Measurements from ENCODE around the gene WDR20. TPM values are rescaled to one million over a fixed set of nuclear protein-coding genes. Genes with fewer than 3 reads are reported as not detected.

The WDR20 gene
- total RNA-seq, 1 experiment from 2014 or later, result 11.2 TPM

- Histone ChIP-seq H3K4me3 (no peak overlapping the region), H3K27me3 (no peaks in the 10 kb centered on the region), H3K36me3 (no peaks in the 10 kb centered on the region; the same call in none of the 2 replicates), H3K9me3 (no peaks in the 10 kb centered on the region)
- DNase-seq, result no peak
Observed at GRCh38 chr14:102201353-102201738, 61.6 kb downstream of the WDR20 start.

- DNase-seq, result no peak
- Histone ChIP-seq H3K27me3 (no peaks in the 10 kb centered on the region), H3K9me3 (no peaks in the 10 kb centered on the region), H3K36me3 (no peaks in the 10 kb centered on the region; the same call in none of the 2 replicates), H3K4me3 (no peak overlapping the region)
Observed at GRCh38 chr14:102201776-102202175, 62.1 kb downstream of the WDR20 start.

- no peak overlapping the region for H3K4me3 ChIP-seq
- no peaks in the 10 kb centered on the region for H3K27me3 ChIP-seq
Observed at GRCh38 chr14:102202944-102203343, 63.2 kb downstream of the WDR20 start.

DNA sequence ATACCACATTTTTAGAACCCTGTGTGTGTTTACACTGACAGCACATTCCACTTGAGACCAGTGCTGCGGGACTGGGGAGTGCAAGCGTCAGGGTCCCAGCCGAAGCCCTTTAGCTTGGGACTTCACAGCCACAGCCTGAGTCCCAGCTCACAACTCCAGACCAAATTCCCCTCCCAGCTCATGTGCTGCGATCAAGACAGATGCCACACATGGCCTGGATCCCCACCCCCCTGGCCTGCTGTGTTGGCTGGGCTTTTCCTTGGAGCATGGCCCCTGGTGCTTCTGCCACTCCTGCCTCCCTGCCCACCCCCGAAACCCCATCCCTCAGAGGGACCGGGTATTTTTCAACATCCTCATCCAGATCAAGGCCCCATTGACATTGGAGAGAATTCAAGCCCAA, 63.7 kb downstream of the WDR20 start:
- H3K27me3 ChIP-seq, result no peaks in the 10 kb centered on the region
- no peaks in the 10 kb centered on the region; the same call in 1 of the 2 replicates for H3K36me3 ChIP-seq
- H3K4me3 ChIP-seq, result no peak overlapping the region
- H3K9me3 ChIP-seq, result no peaks in the 10 kb centered on the region
- no peak for DNase-seq

More at GRCh38 chr14:102202944-102203343, 63.2 kb downstream of the WDR20 start:
- DNase-seq, result no peak
- Histone ChIP-seq H3K36me3 (no peaks in the 10 kb centered on the region; the same call in 1 of the 2 replicates), H3K9me3 (no peaks in the 10 kb centered on the region)

DNA sequence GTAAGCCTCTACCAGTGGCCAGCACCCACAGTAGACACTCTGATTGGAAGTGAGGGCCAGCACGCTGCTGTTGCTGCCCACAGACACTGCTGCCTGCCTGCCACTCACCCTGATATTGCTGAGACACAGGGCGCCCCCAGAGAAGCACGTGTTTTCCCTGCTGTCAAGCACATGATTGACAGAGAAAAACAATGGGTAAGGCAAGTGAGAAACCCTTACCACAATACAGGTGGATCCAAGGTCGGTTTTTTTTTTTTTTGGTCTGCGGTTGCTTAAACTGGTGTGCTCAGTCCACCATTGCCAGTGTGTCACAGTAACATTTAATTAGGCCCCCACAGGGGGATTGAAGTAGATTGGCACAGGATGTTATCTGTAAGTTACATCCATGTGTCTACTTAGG, 65.9 kb downstream of the WDR20 start:
- no peak overlapping the region for H3K4me3 ChIP-seq
- no peak for DNase-seq
- no peaks in the 10 kb centered on the region; the same call in 1 of the 2 replicates for H3K36me3 ChIP-seq
- H3K9me3 ChIP-seq, result no peaks in the 10 kb centered on the region
- no peaks in the 10 kb centered on the region for H3K27me3 ChIP-seq

DNA sequence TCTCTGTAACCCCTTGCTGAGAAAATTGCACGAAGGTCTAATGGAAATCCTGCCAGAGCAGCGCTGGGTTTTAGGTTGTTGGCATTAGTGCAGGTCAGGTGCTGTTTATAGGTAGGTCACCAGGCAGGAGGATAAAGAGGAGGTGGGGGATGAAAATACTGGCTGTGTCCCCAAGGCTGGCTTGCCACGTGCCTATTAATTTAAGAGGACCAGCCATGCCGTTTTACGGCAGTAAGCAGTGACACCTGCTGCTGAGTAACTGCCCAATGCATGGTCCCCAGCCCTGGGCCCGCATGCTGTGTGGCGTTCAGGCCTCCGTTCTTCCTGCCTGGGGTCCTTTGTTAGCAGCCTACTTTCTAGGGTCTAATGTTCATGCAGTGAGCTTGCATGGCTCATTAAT, 67.2 kb downstream of the WDR20 start:
- H3K9me3 ChIP-seq, result no peaks in the 10 kb centered on the region
- DNase-seq, result no peak
- no peak overlapping the region for H3K4me3 ChIP-seq
- H3K27me3 ChIP-seq, result no peaks in the 10 kb centered on the region
- no peaks in the 10 kb centered on the region; the same call in 1 of the 2 replicates for H3K36me3 ChIP-seq

DNA sequence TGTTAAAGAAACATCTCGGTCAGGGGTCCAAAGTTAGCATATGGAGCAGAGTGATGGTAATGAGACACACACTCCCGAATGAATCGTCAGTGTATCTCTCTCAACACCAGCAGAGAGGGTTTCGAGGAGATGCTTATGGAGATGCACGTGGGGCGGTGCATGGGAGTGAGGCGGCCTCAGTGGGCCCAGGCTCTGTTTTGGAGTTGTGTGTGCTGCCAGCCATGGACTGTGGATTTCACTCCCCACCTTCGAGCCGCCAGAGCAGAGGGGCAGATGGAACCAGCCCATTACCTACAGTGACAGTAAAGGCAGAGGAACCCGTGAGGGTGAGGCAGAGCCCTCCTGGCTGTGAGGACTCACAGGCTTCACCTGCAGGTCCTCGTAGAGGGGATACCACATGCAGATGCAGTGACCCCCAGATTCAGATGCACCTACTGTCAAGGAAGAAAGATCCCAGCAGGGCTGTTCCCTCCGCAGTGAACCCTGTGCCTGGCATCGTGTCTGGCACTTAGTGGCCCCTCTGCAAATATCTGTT, 68.2 kb downstream of the WDR20 start:
- H3K27me3 ChIP-seq, result no peaks in the 10 kb centered on the region
- H3K9me3 ChIP-seq, result no peaks in the 10 kb centered on the region
- H3K4me3 ChIP-seq, result no peak overlapping the region
- H3K36me3 ChIP-seq, result no peaks in the 10 kb centered on the region; the same call in 1 of the 2 replicates
- DNase-seq, result no peak

DNA sequence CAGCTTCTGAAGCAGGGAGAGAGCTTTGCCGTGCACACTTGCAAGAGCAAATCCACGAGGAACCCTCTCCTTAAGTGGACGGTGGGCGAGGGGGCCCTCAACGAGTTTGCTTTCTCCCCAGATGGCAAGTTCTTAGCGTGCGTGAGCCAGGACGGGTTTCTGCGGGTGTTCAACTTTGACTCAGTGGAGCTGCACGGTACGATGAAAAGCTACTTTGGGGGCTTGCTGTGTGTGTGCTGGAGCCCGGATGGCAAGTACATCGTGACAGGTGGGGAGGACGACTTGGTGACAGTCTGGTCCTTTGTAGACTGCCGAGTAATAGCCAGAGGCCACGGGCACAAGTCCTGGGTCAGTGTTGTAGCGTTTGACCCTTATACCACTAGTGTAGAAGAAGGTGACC, 69.0 kb downstream of the WDR20 start:
- H3K36me3 ChIP-seq, result no peaks in the 10 kb centered on the region; the same call in 1 of the 2 replicates
- H3K4me3 ChIP-seq, result no peak overlapping the region
- H3K9me3 ChIP-seq, result no peaks in the 10 kb centered on the region
- DNase-seq, result no peak
- no peaks in the 10 kb centered on the region for H3K27me3 ChIP-seq

GRCh38 chr14:102209224-102209966, 69.7 kb downstream of the WDR20 start:
- Histone ChIP-seq H3K4me3 (no peak overlapping the region), H3K27me3 (no peaks in the 10 kb centered on the region), H3K9me3 (no peaks in the 10 kb centered on the region), H3K36me3 (no peaks in the 10 kb centered on the region; the same call in 1 of the 2 replicates)
- no peak for DNase-seq

DNA sequence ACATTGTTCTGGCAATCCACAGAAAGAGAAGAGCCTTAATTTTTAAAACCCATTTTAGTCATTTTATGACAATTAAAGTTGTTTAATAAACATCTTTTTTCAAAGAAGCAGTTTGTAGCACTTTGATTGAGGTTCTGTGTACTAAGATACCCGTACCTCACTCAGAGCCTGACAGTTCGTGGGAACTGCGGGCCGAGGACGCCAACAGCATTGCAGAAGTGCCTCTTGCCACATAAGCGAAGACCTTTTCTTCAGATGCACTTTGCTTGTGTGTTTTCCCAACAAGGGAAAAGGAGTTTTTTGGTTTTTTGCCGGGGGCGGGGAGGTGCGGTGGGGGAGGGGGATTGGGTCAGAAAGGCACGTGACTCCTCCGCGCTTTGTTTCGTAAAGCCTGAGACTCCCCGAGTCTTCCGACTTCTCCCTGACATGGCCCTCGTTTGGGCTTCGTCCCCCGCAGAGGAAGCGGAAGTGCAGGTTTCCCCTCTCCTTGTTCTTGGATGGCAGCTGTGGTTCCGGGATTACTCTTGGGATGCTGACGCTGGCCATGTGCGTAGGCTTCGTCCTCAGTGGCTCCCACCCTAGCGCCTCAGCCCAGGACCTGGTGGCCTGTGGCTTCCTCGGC, 70.8 kb downstream of the WDR20 start:
- DNase-seq, result no peak
- H3K27me3 ChIP-seq, result no peaks in the 10 kb centered on the region
- H3K4me3 ChIP-seq, result no peak overlapping the region
- no peaks in the 10 kb centered on the region; the same call in 1 of the 2 replicates for H3K36me3 ChIP-seq
- no peaks in the 10 kb centered on the region for H3K9me3 ChIP-seq

- H3K27me3 ChIP-seq, result no peaks in the 10 kb centered on the region
- no peaks in the 10 kb centered on the region for H3K9me3 ChIP-seq
- no peaks in the 10 kb centered on the region; the same call in 1 of the 2 replicates for H3K36me3 ChIP-seq
- H3K4me3 ChIP-seq, result no peak overlapping the region
- no peak for DNase-seq
Observed at GRCh38 chr14:102211240-102211639, 71.5 kb downstream of the WDR20 start.

DNA sequence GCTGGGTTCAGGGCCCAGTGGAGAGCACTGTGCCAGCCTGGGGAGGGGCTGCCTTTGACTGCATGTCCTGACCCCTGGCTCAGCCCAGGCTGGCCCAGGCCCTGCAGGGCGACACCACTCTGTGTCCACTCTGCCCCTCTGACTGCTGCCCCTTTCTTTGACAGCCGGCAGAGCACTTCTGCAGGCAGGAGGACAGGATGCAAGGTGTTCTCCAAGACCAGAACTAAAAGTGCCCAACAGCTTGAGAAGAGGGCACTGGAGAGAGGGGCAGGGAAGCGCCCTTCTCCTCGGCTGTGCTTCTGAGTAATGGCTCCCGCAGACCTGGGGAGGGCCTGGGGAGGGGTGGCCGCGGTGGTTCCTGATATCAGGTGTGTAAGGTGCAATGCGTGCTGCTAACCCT, 72.7 kb downstream of the WDR20 start:
- no peaks in the 10 kb centered on the region; the same call in 1 of the 2 replicates for H3K36me3 ChIP-seq
- DNase-seq, result no peak
- no peaks in the 10 kb centered on the region for H3K27me3 ChIP-seq
- no peaks in the 10 kb centered on the region for H3K9me3 ChIP-seq
- no peak overlapping the region for H3K4me3 ChIP-seq

GRCh38 chr14:102212845-102213244, 73.1 kb downstream of the WDR20 start:
- Histone ChIP-seq H3K36me3 (no peaks in the 10 kb centered on the region; the same call in 1 of the 2 replicates), H3K9me3 (no peaks in the 10 kb centered on the region), H3K27me3 (no peaks in the 10 kb centered on the region), H3K4me3 (no peak overlapping the region)
- DNase-seq, result no peak

GRCh38 chr14:102213470-102213869, 73.8 kb downstream of the WDR20 start:
- DNase-seq, result no peak
- H3K4me3 ChIP-seq, result no peak overlapping the region
- no peaks in the 10 kb centered on the region for H3K9me3 ChIP-seq
- H3K27me3 ChIP-seq, result no peaks in the 10 kb centered on the region
- no peaks in the 10 kb centered on the region; the same call in 1 of the 2 replicates for H3K36me3 ChIP-seq

DNA sequence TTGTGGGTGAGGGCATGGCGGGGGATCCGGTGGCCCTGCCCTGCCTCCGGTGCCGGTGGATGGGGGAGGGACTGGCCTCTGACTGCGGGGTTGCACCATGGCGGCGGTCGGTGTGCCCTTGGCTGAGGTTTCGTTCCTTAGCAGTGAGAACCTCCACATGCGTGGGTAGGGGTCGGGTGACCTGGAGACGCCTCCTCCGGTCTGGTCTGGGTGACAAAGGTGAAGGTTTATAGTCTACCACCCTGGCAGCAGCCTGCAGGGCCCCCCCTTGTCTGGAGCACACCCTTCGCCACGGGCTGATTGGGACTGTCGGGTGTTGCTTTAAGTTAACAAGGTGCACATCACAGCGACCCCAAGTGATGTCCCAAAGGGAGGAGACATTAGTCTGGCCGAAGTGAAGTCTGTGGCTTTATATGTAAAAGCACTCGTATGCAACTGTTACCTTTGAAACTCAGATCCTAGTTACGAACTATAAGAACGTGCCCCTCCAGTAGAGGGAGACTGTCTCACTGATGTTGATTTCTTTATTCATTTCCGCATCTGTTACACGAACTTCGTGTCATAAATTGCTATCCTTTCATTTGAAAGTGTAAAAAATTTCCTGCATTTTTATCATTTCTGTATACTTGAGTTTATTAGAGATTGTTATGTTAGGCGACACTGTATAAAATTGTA, 74.4 kb downstream of the WDR20 start:
- no peak for DNase-seq

GRCh38 chr14:102215071-102215470, 75.4 kb downstream of the WDR20 start:
- no peaks in the 10 kb centered on the region for H3K9me3 ChIP-seq
- H3K4me3 ChIP-seq, result no peak overlapping the region
- DNase-seq, result peak; percentile 78
- no peaks in the 10 kb centered on the region for H3K36me3 ChIP-seq
- no peaks in the 10 kb centered on the region for H3K27me3 ChIP-seq

More for the DNA sequence above, 74.4 kb downstream of the WDR20 start:
- Histone ChIP-seq H3K9me3 (no peaks in the 10 kb centered on the region), H3K4me3 (no peak overlapping the region), H3K36me3 (no peaks in the 10 kb centered on the region; the same call in 1 of the 2 replicates), H3K27me3 (no peaks in the 10 kb centered on the region)

All from MG63 (cell line).